ENCODE measurements around the gene CTDSP1.

The CTDSP1 gene

DNA sequence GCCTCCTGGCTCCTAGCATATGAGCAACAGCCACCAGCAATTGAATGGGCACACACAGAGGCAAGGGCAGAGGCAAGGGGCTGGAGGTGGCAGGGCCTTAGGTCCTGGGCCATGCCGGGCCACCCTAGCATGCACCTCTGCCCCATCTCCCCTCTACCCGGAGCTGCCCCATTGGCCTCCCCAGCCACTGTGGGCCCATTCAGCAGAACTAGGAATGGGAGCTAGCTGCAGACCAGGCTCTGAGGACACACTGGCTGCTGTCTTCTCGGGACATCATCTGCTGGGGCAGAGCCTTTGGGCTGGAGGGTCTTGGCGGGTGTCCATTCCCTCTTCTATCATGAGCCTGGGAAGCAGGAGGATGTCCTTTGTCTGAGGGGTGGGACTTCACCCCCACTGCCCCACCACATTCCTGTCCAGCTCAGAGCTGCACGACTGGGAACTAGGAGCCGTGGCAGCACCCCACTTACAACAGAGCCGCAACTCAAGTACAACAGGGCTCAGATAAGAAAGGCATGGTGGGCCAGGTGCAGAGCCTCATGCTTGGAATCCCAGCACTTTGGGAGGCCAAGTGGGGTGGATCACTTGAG is 20.1 kb downstream of the CTDSP1 start:
- Histone ChIP-seq H3K27ac (ENCODE audit: low read length) (no peak overlapping the region), H3K4me3 (ENCODE audit: low read depth in 1 of 2, low read length in 2 of 2) (no peak overlapping the region), H3K36me3 (ENCODE audit: insufficient read depth, low read length) (no peaks in the 10 kb centered on the region), H3K9ac (ENCODE audit: low read depth, low read length) (no peak overlapping the region), H4K20me1 (ENCODE audit: insufficient read depth, low read length) (no peaks in the 10 kb centered on the region), H2AFZ (ENCODE audit: low read depth, low read length) (no peak overlapping the region), H3K4me1 (ENCODE audit: insufficient read depth, low read length) (no peaks in the 10 kb centered on the region), H3K27me3 (ENCODE audit: insufficient read depth, low read length, poor library complexity) (no peaks in the 10 kb centered on the region), H3K79me2 (ENCODE audit: insufficient read depth, low read length) (no peaks in the 10 kb centered on the region), H3K9me3 (ENCODE audit: insufficient read depth, low read length, severe bottlenecking) (no peaks in the 10 kb centered on the region), H3K4me2 (ENCODE audit: insufficient read depth, low read length) (no peak overlapping the region)
- DNase-seq: no peak
- ATAC-seq (ENCODE audit: insufficient read depth, low read depth): no peak
- TF ChIP-seq, protein P1, sequence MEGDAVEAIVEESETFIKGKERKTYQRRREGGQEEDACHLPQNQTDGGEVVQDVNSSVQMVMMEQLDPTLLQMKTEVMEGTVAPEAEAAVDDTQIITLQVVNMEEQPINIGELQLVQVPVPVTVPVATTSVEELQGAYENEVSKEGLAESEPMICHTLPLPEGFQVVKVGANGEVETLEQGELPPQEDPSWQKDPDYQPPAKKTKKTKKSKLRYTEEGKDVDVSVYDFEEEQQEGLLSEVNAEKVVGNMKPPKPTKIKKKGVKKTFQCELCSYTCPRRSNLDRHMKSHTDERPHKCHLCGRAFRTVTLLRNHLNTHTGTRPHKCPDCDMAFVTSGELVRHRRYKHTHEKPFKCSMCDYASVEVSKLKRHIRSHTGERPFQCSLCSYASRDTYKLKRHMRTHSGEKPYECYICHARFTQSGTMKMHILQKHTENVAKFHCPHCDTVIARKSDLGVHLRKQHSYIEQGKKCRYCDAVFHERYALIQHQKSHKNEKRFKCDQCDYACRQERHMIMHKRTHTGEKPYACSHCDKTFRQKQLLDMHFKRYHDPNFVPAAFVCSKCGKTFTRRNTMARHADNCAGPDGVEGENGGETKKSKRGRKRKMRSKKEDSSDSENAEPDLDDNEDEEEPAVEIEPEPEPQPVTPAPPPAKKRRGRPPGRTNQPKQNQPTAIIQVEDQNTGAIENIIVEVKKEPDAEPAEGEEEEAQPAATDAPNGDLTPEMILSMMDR (IDR thresholded peaks at IDR 0.05; ENCODE audit: borderline replicate concordance, extremely low read depth, low read length, poor library complexity, severe bottlenecking): no peak

GRCh38 chr2:218421027-218421426 is 21.4 kb downstream of the CTDSP1 start:
- H4K20me1 ChIP-seq (ENCODE audit: insufficient read depth, low read length): no peaks in the 10 kb centered on the region
- H3K4me3 ChIP-seq (ENCODE audit: low read depth in 1 of 2, low read length in 2 of 2): no peak overlapping the region
- no peak overlapping the region for H3K9ac ChIP-seq (ENCODE audit: low read depth, low read length)
- ATAC-seq (ENCODE audit: insufficient read depth, low read depth): no peak
- no peak overlapping the region for H2AFZ ChIP-seq (ENCODE audit: low read depth, low read length)
- no peaks in the 10 kb centered on the region for H3K79me2 ChIP-seq (ENCODE audit: insufficient read depth, low read length)
- no peak for DNase-seq
- no peaks in the 10 kb centered on the region for H3K36me3 ChIP-seq (ENCODE audit: insufficient read depth, low read length)
- H3K27me3 ChIP-seq (ENCODE audit: insufficient read depth, low read length, poor library complexity): no peaks in the 10 kb centered on the region
- no peaks in the 10 kb centered on the region for H3K4me1 ChIP-seq (ENCODE audit: insufficient read depth, low read length)
- H3K27ac ChIP-seq (ENCODE audit: low read length): no peak overlapping the region
- TF ChIP-seq, protein P1 (IDR thresholded peaks at IDR 0.05; ENCODE audit: borderline replicate concordance, extremely low read depth, low read length, poor library complexity, severe bottlenecking): no peak
- TF ChIP-seq EZH2 (IDR thresholded peaks at IDR 0.05; ENCODE audit: borderline replicate concordance, low read depth, low read length, severe bottlenecking): no peak
- H3K4me2 ChIP-seq (ENCODE audit: insufficient read depth, low read length): no peak overlapping the region
- no peaks in the 10 kb centered on the region for H3K9me3 ChIP-seq (ENCODE audit: insufficient read depth, low read length, severe bottlenecking)

GRCh38 chr2:218422403-218423086 is 22.9 kb downstream of the CTDSP1 start:
- TF ChIP-seq, protein P1 (IDR thresholded peaks at IDR 0.05; ENCODE audit: borderline replicate concordance, extremely low read depth, low read length, poor library complexity, severe bottlenecking): no peak
- TF ChIP-seq EZH2 (IDR thresholded peaks at IDR 0.05; ENCODE audit: borderline replicate concordance, low read depth, low read length, severe bottlenecking): no peak
- H3K27ac ChIP-seq (ENCODE audit: low read length): no peak overlapping the region
- H3K4me3 ChIP-seq (ENCODE audit: low read depth in 1 of 2, low read length in 2 of 2): no peak overlapping the region
- H4K20me1 ChIP-seq (ENCODE audit: insufficient read depth, low read length): no peaks in the 10 kb centered on the region
- H3K4me1 ChIP-seq (ENCODE audit: insufficient read depth, low read length): no peaks in the 10 kb centered on the region
- H3K9ac ChIP-seq (ENCODE audit: low read depth, low read length): no peak overlapping the region
- H2AFZ ChIP-seq (ENCODE audit: low read depth, low read length): no peak overlapping the region
- no peaks in the 10 kb centered on the region for H3K9me3 ChIP-seq (ENCODE audit: insufficient read depth, low read length, severe bottlenecking)
- no peaks in the 10 kb centered on the region for H3K79me2 ChIP-seq (ENCODE audit: insufficient read depth, low read length)
- H3K36me3 ChIP-seq (ENCODE audit: insufficient read depth, low read length): no peaks in the 10 kb centered on the region
- H3K4me2 ChIP-seq (ENCODE audit: insufficient read depth, low read length): no peak overlapping the region
- ATAC-seq (ENCODE audit: insufficient read depth, low read depth) (no peak), DNase-seq (no peak)
- no peaks in the 10 kb centered on the region for H3K27me3 ChIP-seq (ENCODE audit: insufficient read depth, low read length, poor library complexity)

Data from DND-41 (cell line).